GM13976 (cell line): ENCODE measurements around the gene FAM241A.
"Not testable (repeated sequence)": the region's sequence is repeated elsewhere in the genome, so short reads cannot be mapped to it uniquely, and the experiment has no call there.

ENCODE experiments used
- DNase-seq: peaks from one replicate; pipeline ENCODE4 v3.0.0; 2012; ENCODE audit warnings: low spot score
- in situ Hi-C: fragments of 300-500 bp; cut with MboI; formaldehyde crosslinking; loops from one replicate; pipeline ENCODE4 v1.12.0; 2022; ENCODE audit warnings: low sequenced_read_pairs, mixed read lengths, inconsistent platforms; ENCODE audit not compliant: unreplicated experiment
- TF ChIP-seq, protein P1 (sequence below): IDR thresholded peaks from 2 replicates; pipeline ENCODE4 v1.5.1; 2012; ENCODE audit warnings: borderline replicate concordance, mild to moderate bottlenecking; ENCODE audit not compliant: insufficient read depth; ENCODE audit errors: extremely low read depth, missing control alignments, control extremely low read depth

The FAM241A gene

DNA sequence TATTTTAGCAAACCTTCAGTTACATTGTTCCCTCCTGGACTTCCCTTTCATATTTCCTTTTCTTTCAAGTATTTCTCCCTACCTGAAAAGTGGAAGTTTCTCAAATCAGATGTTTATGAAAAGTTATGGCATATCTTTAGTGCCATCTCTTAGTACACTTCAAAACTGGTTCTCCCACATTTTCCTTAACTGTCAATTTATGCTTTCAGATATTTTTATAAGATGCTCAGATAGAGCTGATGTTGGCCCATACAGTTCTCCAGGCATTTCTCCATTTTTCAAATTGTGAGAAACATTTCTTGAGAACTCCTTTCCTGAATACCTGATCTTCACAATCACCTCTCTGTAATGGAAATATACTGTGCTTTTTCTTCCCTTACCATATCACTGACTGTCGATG is 53.8 kb downstream of the FAM241A start:
- TF ChIP-seq, protein P1, sequence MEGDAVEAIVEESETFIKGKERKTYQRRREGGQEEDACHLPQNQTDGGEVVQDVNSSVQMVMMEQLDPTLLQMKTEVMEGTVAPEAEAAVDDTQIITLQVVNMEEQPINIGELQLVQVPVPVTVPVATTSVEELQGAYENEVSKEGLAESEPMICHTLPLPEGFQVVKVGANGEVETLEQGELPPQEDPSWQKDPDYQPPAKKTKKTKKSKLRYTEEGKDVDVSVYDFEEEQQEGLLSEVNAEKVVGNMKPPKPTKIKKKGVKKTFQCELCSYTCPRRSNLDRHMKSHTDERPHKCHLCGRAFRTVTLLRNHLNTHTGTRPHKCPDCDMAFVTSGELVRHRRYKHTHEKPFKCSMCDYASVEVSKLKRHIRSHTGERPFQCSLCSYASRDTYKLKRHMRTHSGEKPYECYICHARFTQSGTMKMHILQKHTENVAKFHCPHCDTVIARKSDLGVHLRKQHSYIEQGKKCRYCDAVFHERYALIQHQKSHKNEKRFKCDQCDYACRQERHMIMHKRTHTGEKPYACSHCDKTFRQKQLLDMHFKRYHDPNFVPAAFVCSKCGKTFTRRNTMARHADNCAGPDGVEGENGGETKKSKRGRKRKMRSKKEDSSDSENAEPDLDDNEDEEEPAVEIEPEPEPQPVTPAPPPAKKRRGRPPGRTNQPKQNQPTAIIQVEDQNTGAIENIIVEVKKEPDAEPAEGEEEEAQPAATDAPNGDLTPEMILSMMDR = no peak
- in situ Hi-C loops = no loop called here
- DNase-seq = no peak

DNA sequence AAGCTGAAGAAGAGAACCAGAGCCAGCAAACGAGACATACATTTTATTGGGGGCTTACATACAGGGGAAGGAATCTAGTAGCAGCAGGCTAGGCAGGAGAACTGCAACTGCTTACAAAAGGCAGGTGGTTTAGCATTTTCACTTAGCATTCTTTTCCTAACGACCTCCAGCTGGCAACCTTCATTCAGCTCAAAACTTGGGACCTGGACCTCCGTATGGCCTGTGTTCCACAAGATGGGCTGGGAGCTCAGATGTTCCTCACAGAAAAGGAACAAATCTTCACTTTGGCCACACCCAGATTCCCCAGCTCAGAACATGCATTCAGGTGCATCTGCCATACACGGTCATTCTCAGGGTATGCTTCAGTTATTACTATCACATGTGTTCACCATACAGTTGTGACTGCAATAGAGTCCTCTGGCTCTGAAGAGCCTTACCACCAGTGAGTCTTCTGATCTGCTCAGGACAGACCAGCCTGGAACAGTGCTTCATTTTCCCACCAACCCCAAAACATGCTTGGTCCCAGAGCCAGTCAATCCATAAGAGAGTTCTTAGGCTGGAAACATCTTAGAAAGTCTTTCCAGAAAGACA is 56.8 kb downstream of the FAM241A start:
- no peak for DNase-seq
- in situ Hi-C loops = no loop called here

DNA sequence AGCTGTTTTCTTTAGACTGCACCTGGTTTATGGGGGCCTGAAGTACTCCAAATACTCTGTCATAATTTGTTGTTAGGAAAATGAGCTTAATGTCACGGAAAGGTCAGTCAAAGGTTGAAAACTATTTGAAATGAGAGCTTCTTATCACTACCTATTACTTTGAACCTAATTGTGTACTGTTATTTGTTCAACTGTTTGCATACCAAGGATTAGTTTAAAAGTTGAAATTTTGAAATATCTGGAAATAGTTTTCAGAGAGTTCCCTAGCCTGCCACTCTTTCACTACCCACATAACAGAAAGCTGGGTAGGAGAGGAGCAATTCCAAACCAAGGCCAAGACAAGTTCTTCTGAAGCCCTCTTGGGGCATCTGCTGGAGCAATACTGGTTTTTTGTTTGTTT is 58.3 kb downstream of the FAM241A start:
- in situ Hi-C loops = no loop called here
- no peak for DNase-seq
- TF ChIP-seq, protein P1 = no peak

More for the DNA sequence above, 56.8 kb downstream of the FAM241A start:
- TF ChIP-seq, protein P1 = no peak

DNA sequence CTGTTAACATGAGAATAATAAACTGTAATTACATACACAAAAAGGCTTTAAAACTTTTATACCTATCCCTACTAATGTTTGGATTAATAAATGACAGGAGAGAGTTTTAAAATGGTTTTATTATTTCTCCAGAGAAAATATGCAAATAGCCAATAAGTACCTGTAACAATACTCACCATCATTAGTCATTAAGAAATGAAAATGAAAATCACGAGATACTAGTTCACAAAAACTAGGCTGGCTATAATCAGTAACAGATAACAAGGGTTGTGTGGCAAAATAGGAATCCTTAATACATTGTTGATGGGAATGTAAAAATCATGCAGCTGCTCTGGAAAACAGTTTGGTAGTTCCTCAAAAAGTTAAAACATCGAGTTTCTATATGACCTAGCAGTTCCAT is 61.2 kb downstream of the FAM241A start:
- no peak for DNase-seq
- TF ChIP-seq, protein P1 = no peak
- in situ Hi-C loops = no loop called here

DNA sequence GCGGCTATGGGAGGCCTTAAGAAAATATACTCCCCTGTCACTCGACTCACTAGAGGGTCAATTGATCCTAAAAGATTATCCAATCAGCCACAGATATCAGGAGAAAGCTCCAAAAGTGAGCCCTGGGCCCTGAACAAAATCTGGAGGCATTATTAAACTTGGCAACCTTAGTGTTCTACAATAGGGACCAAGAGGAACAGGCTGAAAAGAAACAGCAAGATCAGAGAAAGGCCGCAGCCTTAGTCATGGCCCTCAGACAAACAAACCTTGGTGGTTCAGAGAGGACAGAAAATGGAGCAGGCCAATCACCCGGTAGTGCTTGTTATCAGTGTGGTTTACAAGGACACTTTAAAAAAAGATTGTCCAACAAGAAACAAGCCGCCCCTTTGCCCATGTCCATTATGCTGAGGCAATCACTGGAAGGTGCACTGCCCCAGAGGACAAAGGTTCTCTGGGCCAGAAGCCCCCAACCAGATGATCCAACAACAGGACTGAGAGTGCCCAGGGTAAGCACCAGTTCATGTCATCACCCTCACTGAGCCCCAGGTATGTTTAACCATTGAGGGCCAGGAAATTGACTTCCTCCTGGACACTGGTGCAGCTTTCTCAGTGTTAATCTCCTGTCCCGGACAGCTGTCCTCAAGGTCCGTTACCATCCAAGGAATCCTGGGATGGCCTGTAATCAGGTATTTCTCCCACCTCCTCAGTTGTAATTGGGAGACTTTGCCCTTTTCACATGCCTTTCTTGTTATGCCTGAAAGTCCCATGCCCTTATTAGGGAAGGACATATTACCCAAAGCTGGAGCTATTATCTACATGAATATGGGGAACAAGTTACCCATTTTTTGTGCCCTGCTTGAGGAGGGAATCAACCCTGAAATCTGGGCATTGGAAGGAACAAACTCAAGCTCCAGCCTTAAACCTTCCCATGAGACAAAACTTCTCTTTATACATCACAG is 63.2 kb downstream of the FAM241A start:
- DNase-seq, in situ Hi-C loops: not testable (repeated sequence)

DNA sequence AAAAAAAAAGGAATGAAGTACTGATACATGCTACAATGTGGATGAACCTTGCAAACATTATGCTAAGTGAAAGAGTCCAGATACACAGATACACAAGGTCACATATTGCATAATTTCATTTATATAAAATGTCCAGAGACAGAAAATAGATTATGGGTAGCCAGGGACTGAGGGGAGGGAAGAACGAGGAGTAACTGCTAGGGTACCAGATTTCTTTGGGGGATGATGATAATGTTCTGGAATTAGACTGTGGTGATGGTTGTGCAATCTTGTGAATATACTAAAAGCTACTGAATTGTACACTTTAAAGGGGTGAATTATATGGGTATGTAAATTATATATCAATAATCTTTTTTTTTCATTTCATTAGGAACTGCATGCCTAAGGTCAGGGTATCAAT is 65.5 kb downstream of the FAM241A start:
- DNase-seq = no peak
- TF ChIP-seq, protein P1 = no peak
- in situ Hi-C loops = no loop called here

DNA sequence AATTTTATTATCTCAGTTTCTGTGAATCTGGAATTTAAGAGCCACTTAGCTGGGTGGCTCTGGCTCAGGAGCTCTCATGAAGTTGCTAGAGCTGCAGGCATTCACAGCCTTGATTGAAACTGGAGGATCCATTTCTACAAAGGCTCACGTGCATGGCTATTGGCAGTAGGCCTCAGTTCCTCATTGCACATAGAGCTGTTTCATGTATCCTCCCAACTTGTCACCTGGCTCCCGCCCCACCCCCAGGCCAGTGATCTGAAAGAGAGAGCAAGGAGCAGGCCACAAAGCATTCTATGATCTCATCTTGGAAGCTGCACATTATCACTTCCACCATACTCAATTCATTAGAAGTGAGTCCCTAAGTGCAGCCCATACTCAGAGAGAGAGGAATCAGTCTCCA is 67.8 kb downstream of the FAM241A start:
- in situ Hi-C loops = no loop called here
- no peak for DNase-seq
- TF ChIP-seq, protein P1 = no peak
